Ascending aorta (tissue), 2 donors: ENCODE measurements around the gene AIG1. TPM values are rescaled to one million over a fixed set of nuclear protein-coding genes. Genes with fewer than 3 reads are reported as not detected.

Experiments
- DNase-seq, 2 donors: peaks; one replicate each; pipeline ENCODE4 v3.0.0-alpha.2; 2019; ENCODE audit warnings: low spot score in 2 of 2
- H3K27ac ChIP-seq, 2 donors: fragments of 200-600 bp; sonication (generic); one replicate each; pipeline ENCODE4 v1.5.1; 2016 to 2017; ENCODE audit warnings: mild to moderate bottlenecking in 1 of 2
- H3K27me3 ChIP-seq: fragments of 200-600 bp; sonication (generic); one replicate; pipeline ENCODE4 v1.5.1; 2017
- H3K36me3 ChIP-seq, 2 donors: fragments of 200-600 bp; sonication (generic); one replicate each; pipeline ENCODE4 v1.5.1; 2016
- H3K4me1 ChIP-seq, 2 donors: fragments of 200-600 bp; sonication (generic); one replicate each; pipeline ENCODE4 v1.5.1; 2016 to 2017; ENCODE audit warnings: mild to moderate bottlenecking in 1 of 2
- H3K4me3 ChIP-seq, 2 donors: fragments of 200-600 bp; sonication (generic); one replicate each; pipeline ENCODE4 v1.5.1; 2016 to 2017; ENCODE audit warnings: mild to moderate bottlenecking in 1 of 2
- H3K9me3 ChIP-seq, 2 donors: fragments of 200-600 bp; sonication (generic); one replicate each; pipeline ENCODE4 v1.5.1; 2016
- intact Hi-C: fragments of 100-400 bp; cut with DNase I; formaldehyde crosslinking; loops from one replicate; pipeline ENCODE4 v1.15.1; 2023
- total RNA-seq: library from RNA; depleted of rRNA; stranded (reverse); fragments of >200 nt; gene quantifications from one replicate; pipeline ENCODE4 v1.1.0, GENCODE V29; 2016
- TF ChIP-seq, protein P1 (sequence below), 3 experiments: fragments of 200-600 bp in 2 of 3; fragments of 450-650 bp in 1 of 3; sonication (generic) in 2 of 3; IDR thresholded peaks; one replicate each; pipeline ENCODE4 v1.5.1; 2016 to 2019; ENCODE audit warnings: antibody characterized with exemption in 3 of 3, mild to moderate bottlenecking in 1 of 3, moderate library complexity in 1 of 3

AIG1 gene
- total RNA-seq, 1 donor from 2014 or later, result 5.3 TPM

DNA sequence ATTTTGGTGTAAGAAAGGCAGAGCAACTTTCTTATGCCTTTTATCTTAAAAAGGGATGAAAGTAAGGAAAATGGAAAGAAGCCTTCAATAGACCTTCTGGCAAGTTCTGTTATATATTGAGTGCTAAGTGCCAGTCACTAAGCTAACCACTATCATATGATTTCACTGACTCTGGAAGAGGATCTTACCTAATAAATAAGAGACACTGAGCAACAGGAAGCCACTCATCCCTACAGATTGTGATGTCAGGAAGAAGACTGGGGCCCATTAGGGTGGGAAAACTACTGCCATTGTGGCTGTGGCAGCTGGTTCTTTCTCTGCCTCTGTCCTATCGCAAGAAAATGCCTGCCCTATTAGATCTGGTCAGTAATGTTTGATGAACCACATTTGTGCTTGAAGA, 89.6 kb downstream of the AIG1 start:
- no peak for DNase-seq
- Histone ChIP-seq H3K4me3 (no peak overlapping the region), H3K27ac (no peak overlapping the region), H3K9me3 (no peaks in the 10 kb centered on the region), H3K4me1 (no peaks in the 10 kb centered on the region), H3K27me3 (no peaks in the 10 kb centered on the region), H3K36me3 (no peaks in the 10 kb centered on the region)
- TF ChIP-seq, protein P1, sequence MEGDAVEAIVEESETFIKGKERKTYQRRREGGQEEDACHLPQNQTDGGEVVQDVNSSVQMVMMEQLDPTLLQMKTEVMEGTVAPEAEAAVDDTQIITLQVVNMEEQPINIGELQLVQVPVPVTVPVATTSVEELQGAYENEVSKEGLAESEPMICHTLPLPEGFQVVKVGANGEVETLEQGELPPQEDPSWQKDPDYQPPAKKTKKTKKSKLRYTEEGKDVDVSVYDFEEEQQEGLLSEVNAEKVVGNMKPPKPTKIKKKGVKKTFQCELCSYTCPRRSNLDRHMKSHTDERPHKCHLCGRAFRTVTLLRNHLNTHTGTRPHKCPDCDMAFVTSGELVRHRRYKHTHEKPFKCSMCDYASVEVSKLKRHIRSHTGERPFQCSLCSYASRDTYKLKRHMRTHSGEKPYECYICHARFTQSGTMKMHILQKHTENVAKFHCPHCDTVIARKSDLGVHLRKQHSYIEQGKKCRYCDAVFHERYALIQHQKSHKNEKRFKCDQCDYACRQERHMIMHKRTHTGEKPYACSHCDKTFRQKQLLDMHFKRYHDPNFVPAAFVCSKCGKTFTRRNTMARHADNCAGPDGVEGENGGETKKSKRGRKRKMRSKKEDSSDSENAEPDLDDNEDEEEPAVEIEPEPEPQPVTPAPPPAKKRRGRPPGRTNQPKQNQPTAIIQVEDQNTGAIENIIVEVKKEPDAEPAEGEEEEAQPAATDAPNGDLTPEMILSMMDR (IDR thresholded peaks at IDR 0.05), result no peak
- intact Hi-C loops, result no loop called here

DNA sequence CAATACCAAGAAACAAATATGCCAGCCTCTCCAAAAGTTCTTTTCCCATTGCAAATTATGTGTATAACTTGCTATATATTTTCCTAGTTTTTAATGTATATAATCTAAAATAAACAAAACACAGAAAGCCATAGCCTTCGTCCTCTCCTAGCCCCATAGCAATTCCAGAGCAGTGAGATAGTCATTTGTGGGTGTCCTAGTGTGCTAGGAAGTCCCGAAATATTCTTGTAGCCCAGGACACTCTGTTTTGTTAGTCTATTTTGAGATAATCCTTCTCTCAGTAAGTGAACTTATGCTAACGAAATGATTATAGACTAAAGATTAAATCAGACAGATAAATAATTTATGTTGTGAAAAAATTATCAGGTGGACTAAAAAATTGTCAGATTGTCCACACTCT, 90.7 kb downstream of the AIG1 start:
- no peaks in the 10 kb centered on the region for H3K36me3 ChIP-seq
- H3K9me3 ChIP-seq, result no peaks in the 10 kb centered on the region
- TF ChIP-seq, protein P1 (IDR thresholded peaks at IDR 0.05), result no peak
- H3K27ac ChIP-seq, result no peak overlapping the region
- H3K27me3 ChIP-seq, result no peaks in the 10 kb centered on the region
- H3K4me1 ChIP-seq, result no peaks in the 10 kb centered on the region
- intact Hi-C loops, result no loop called here
- DNase-seq, result no peak
- no peak overlapping the region for H3K4me3 ChIP-seq

DNA sequence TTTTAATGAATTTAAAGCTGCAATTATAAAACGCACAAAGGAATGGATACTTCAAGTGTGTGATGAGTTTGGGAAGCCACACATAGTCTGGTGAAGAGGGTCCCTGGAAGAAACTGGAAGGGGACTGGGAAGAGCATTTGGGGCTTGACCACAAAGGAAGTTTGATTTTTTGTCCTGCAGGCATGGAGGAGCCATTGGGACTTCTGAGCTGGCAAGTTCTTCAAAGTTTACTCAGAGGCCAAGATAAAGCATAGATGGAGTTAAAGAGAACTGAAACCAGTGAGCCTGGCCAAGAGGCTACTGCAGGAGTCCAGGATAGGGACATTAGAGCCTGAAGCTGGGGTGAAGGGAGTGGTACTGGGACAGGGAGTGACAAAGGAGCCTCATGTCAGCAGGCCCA, 95.0 kb downstream of the AIG1 start:
- TF ChIP-seq, protein P1 (IDR thresholded peaks at IDR 0.05), result no peak
- intact Hi-C loops, result no loop called here
- H3K27ac ChIP-seq, result no peak overlapping the region
- H3K4me3 ChIP-seq, result no peak overlapping the region
- H3K27me3 ChIP-seq, result no peaks in the 10 kb centered on the region
- DNase-seq, result no peak
- H3K36me3 ChIP-seq, result no peaks in the 10 kb centered on the region
- no peaks in the 10 kb centered on the region for H3K9me3 ChIP-seq
- H3K4me1 ChIP-seq, result no peaks in the 10 kb centered on the region

DNA sequence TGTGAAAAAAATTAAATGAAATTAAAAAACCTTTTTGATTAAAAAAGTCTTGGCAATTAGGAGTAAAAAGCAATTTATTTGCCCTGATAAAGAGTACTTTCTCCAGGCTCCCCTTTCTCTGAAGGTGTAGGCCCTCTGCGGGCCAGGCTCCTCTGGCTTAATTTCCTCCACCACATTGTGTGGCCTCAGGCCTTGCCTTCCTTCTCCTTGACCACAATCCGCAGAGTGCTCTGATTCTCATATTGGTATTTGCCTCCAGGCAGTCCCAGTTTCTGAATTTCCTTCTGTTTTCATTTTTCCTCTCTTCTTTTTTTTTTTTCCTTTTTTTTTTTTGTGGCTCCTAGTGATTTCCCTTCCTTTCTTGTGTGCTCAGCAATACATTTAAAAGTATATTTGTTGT, 96.4 kb downstream of the AIG1 start:
- H3K9me3 ChIP-seq, result no peaks in the 10 kb centered on the region
- intact Hi-C loops, result no loop called here
- no peaks in the 10 kb centered on the region for H3K36me3 ChIP-seq
- no peak overlapping the region for H3K27ac ChIP-seq
- H3K4me3 ChIP-seq, result no peak overlapping the region
- TF ChIP-seq, protein P1 (IDR thresholded peaks at IDR 0.05), result no peak
- H3K4me1 ChIP-seq, result no peaks in the 10 kb centered on the region
- no peak for DNase-seq
- H3K27me3 ChIP-seq, result no peaks in the 10 kb centered on the region

DNA sequence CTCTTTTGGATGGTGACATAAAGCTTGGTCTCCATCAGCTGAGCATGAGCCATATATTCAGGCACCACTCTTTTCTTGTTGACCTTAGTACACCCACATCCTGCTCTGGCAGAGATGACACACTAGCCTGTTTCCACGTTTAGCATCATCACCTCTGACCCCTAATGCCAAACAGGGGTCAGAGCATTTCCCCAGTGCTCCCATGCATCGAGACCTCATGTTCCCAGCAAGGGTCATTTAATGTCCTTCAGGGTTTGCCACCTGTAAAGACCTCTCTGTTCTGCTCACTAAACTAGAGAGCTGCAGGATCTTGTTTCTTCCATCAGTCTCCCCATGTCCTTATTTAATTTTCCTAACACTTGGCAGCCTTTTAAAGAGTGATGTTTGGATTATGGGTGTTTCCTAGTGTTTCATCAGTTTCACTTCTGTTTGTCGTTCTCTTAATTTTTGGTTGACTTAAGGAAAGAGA, 97.5 kb downstream of the AIG1 start:
- no peak for DNase-seq
- Histone ChIP-seq H3K36me3 (no peaks in the 10 kb centered on the region), H3K4me1 (no peaks in the 10 kb centered on the region), H3K27ac (no peak overlapping the region), H3K27me3 (no peaks in the 10 kb centered on the region), H3K4me3 (no peak overlapping the region), H3K9me3 (no peaks in the 10 kb centered on the region)
- TF ChIP-seq, protein P1 (IDR thresholded peaks at IDR 0.05), result no peak
- intact Hi-C loops, result no loop called here

DNA sequence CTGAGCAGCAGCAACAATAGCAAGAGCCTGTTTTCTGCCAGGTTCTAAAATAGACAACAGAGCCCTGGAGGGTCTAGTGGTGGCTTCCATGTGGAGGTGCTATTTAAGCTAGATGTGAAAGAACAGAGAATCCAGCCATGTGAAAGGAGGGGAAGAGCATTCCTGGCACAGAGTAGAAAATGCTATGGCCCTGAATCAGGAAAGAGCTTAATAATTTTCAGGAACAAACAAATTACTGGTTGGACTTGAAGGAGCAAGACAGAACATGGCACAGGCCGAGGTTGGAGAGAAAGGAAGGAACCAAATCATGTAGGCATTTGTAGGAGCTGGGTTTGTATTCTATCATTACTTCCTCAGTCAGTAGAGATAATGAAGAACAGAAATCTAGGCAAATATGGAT, 98.3 kb downstream of the AIG1 start:
- DNase-seq, result no peak
- Histone ChIP-seq H3K27me3 (no peaks in the 10 kb centered on the region), H3K36me3 (no peaks in the 10 kb centered on the region), H3K4me3 (no peak overlapping the region), H3K4me1 (no peaks in the 10 kb centered on the region), H3K27ac (no peak overlapping the region), H3K9me3 (no peaks in the 10 kb centered on the region)
- intact Hi-C loops, result no loop called here
- TF ChIP-seq, protein P1 (IDR thresholded peaks at IDR 0.05), result no peak
